HG03025 (cell line): ENCODE measurements around the gene TRIM7.
"Not testable (repeated sequence)": the region's sequence is repeated elsewhere in the genome, so short reads cannot be mapped to it uniquely, and the experiment has no call there.

Experiments used
- ATAC-seq: cut with Tn5 transposase; IDR thresholded peaks from one replicate; pipeline ENCODE4 v1.9.1; 2021; ENCODE audit warnings: mild to moderate bottlenecking, moderate library complexity; ENCODE audit not compliant: unreplicated experiment, low FRiP score

Gene TRIM7

GRCh38 chr5:181214249-181214648, 9.3 kb upstream of the TRIM7 start:
- ATAC-seq: not testable (repeated sequence)

GRCh38 chr5:181212934-181213333, 7.9 kb upstream of the TRIM7 start:
- ATAC-seq: no peak

- ATAC-seq: no peak
Measured at GRCh38 chr5:181212080-181212479, 7.1 kb upstream of the TRIM7 start.

- ATAC-seq: no peak
Measured at GRCh38 chr5:181211208-181211607, 6.2 kb upstream of the TRIM7 start.

GRCh38 chr5:181210698-181211097, 5.7 kb upstream of the TRIM7 start:
- not testable (repeated sequence) for ATAC-seq

GRCh38 chr5:181210148-181210547, 5.2 kb upstream of the TRIM7 start:
- ATAC-seq: not testable (repeated sequence)

- not testable (repeated sequence) for ATAC-seq
Measured at GRCh38 chr5:181209006-181209405, 4.0 kb upstream of the TRIM7 start.

- no peak for ATAC-seq
Measured at GRCh38 chr5:181207960-181208253, 2.9 kb upstream of the TRIM7 start.

- ATAC-seq: no peak
Measured at GRCh38 chr5:181207214-181207959, 2.4 kb upstream of the TRIM7 start.

GRCh38 chr5:181205761-181206649, 1.0 kb upstream of the TRIM7 start:
- ATAC-seq: no peak

GRCh38 chr5:181204113-181204825, 727 bp downstream of the TRIM7 start:
- ATAC-seq: no peak

- ATAC-seq: no peak
Measured at GRCh38 chr5:181203777-181204112, 1.3 kb downstream of the TRIM7 start.

GRCh38 chr5:181203093-181203711, 1.8 kb downstream of the TRIM7 start:
- no peak for ATAC-seq

- ATAC-seq: no peak
Measured at GRCh38 chr5:181200816-181201215, 4.2 kb downstream of the TRIM7 start.

- ATAC-seq: no peak
Measured at GRCh38 chr5:181199881-181200638, 4.9 kb downstream of the TRIM7 start.

- ATAC-seq: no peak
Measured at GRCh38 chr5:181198905-181199519, 6.0 kb downstream of the TRIM7 start.

- ATAC-seq: no peak
Measured at GRCh38 chr5:181198106-181198685, 6.8 kb downstream of the TRIM7 start.

- ATAC-seq: no peak
Measured at GRCh38 chr5:181197326-181197951, 7.6 kb downstream of the TRIM7 start.

- no peak for ATAC-seq
Measured at GRCh38 chr5:181195249-181195761, 9.7 kb downstream of the TRIM7 start.
